ENCODE data around the gene CST7. TPM values are rescaled to one million over a fixed set of nuclear protein-coding genes. Genes with fewer than 3 reads are reported as not detected.

CST7 gene
- total RNA-seq, 1 experiment from 2014 or later: not detected

DNA sequence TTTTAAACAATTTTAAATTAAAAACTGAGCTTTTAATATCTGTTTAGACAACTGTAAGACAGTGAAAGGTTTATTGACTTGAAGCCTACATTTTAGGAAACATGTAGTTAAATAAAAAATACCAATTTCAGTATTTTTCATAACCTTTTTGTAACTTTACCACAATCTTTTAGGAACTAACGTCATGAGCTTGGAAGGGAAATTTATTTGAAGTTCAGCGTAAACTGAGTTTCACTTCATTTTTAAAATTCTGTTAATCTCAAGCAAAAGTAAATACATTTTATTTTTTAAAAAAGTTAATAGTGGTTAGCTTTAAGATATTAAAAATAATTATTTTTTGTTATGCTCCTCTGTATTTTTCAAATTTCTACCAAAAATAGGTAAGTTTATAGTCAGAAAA lies 5.5 kb downstream of the CST7 start:
- BruUV-seq (replicated peaks): no TSS peak
- Mint-ChIP-seq H3K4me3 (ENCODE audit: low read depth, unreplicated experiment) (no peak overlapping the region), H3K9me3 (ENCODE audit: low read depth, unreplicated experiment) (no peaks in the 10 kb centered on the region), H3K4me1 (ENCODE audit: low read depth, unreplicated experiment) (no peaks in the 10 kb centered on the region), H3K27ac (ENCODE audit: unreplicated experiment) (no peak overlapping the region), H3K27me3 (ENCODE audit: unreplicated experiment) (no peaks in the 10 kb centered on the region), H3K36me3 (ENCODE audit: insufficient read depth, unreplicated experiment) (no peaks in the 10 kb centered on the region)
- CTCF ChIA-PET: no interaction called here
- intact Hi-C loops (cut with micrococcal nuclease; ENCODE audit: unreplicated experiment): no loop called here
- no peak for TF ChIP-seq CTCF (IDR thresholded peaks at IDR 0.05; ENCODE audit: unreplicated experiment)
- DNase-seq: no peak

GRCh38 chr20:24955045-24955444 lies 6.0 kb downstream of the CST7 start:
- intact Hi-C loops (cut with micrococcal nuclease; ENCODE audit: unreplicated experiment): no loop called here
- TF ChIP-seq CTCF (IDR thresholded peaks at IDR 0.05; ENCODE audit: unreplicated experiment): no peak
- H3K9me3 Mint-ChIP-seq (ENCODE audit: low read depth, unreplicated experiment): no peaks in the 10 kb centered on the region
- no peaks in the 10 kb centered on the region for H3K36me3 Mint-ChIP-seq (ENCODE audit: insufficient read depth, unreplicated experiment)
- BruUV-seq (replicated peaks): no TSS peak
- H3K4me1 Mint-ChIP-seq (ENCODE audit: low read depth, unreplicated experiment): no peaks in the 10 kb centered on the region
- no peak overlapping the region for H3K4me3 Mint-ChIP-seq (ENCODE audit: low read depth, unreplicated experiment)
- CTCF ChIA-PET: no interaction called here
- DNase-seq: no peak
- H3K27me3 Mint-ChIP-seq (ENCODE audit: unreplicated experiment): no peaks in the 10 kb centered on the region
- no peak overlapping the region for H3K27ac Mint-ChIP-seq (ENCODE audit: unreplicated experiment)

GRCh38 chr20:24956001-24956841 lies 7.2 kb downstream of the CST7 start:
- H3K27ac Mint-ChIP-seq (ENCODE audit: unreplicated experiment): no peak overlapping the region
- no peak for DNase-seq
- H3K27me3 Mint-ChIP-seq (ENCODE audit: unreplicated experiment): no peaks in the 10 kb centered on the region
- no peaks in the 10 kb centered on the region for H3K4me1 Mint-ChIP-seq (ENCODE audit: low read depth, unreplicated experiment)
- CTCF ChIA-PET: no interaction called here
- intact Hi-C loops (cut with micrococcal nuclease; ENCODE audit: unreplicated experiment): no loop called here
- BruUV-seq (replicated peaks): no TSS peak
- no peaks in the 10 kb centered on the region for H3K36me3 Mint-ChIP-seq (ENCODE audit: insufficient read depth, unreplicated experiment)
- H3K9me3 Mint-ChIP-seq (ENCODE audit: low read depth, unreplicated experiment): no peaks in the 10 kb centered on the region
- no peak overlapping the region for H3K4me3 Mint-ChIP-seq (ENCODE audit: low read depth, unreplicated experiment)
- TF ChIP-seq CTCF (IDR thresholded peaks at IDR 0.05; ENCODE audit: unreplicated experiment): no peak

DNA sequence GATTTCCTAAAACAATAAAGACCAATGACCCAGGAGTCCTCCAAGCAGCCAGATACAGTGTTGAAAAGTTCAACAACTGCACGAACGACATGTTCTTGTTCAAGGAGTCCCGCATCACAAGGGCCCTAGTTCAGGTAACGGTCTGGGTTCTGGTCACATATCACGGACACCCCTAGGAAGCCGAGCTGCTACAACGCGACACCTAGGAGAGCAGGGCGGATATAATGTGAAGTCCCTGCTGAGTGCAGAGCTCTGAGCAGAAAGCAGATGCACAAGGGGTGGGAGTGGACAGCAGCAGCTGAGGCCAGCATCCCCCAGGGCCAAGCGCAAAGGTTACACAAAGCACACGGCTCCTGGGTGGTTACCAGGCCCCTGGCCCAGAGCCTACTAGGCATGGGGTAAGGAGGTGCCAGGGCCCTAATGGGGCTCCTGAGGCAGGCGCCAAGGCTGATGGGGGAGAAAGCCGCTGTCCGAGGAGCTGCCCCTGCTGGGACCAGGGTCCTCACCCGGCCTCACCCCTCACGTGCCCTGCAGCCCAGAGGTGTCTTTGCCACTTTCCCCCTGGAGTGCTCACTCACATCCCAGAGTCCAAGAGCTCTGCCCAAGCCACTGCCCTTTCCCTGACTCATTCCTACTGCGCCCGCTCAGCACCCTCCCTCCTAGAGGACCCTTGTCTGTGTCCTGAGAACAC lies 8.4 kb downstream of the CST7 start:
- TF ChIP-seq CTCF (IDR thresholded peaks at IDR 0.05; ENCODE audit: unreplicated experiment): no peak
- intact Hi-C loops (cut with micrococcal nuclease; ENCODE audit: unreplicated experiment): no loop called here
- BruUV-seq (replicated peaks): no TSS peak
- Mint-ChIP-seq H3K36me3 (ENCODE audit: insufficient read depth, unreplicated experiment) (no peaks in the 10 kb centered on the region), H3K27me3 (ENCODE audit: unreplicated experiment) (no peaks in the 10 kb centered on the region), H3K9me3 (ENCODE audit: low read depth, unreplicated experiment) (no peaks in the 10 kb centered on the region), H3K4me1 (ENCODE audit: low read depth, unreplicated experiment) (no peaks in the 10 kb centered on the region), H3K4me3 (ENCODE audit: low read depth, unreplicated experiment) (no peak overlapping the region), H3K27ac (ENCODE audit: unreplicated experiment) (no peak overlapping the region)
- CTCF ChIA-PET: no interaction called here
- DNase-seq: no peak

All from Calu3 (cell line).